Measurements from ENCODE around the gene G0S2.

- TF ChIP-seq CTCF (IDR thresholded peaks at IDR 0.05) (no peak), EP300 (IDR thresholded peaks at IDR 0.05; ENCODE audit: borderline replicate concordance in 1 of 2, low read depth in 1 of 2, low read length in 1 of 2) (no peak), POLR2AphosphoS5 (IDR thresholded peaks at IDR 0.05; ENCODE audit: low read depth, low read length) (no peak), GABPA (IDR thresholded peaks at IDR 0.05; ENCODE audit: low read depth) (no peak), RCOR1 (IDR thresholded peaks at IDR 0.05; ENCODE audit: low read length) (no peak), ELF1 (IDR thresholded peaks at IDR 0.05) (no peak)
These were observed 45.1 kb downstream of the G0S2 start for GRCh38 chr1:209720326-209720725.

Data from SK-N-SH (cell line).